Ishikawa (cell line): ENCODE measurements around the gene PDE7B.

Source experiments
- CEBPB ChIP-seq: IDR thresholded peaks from 2 replicates; pipeline ENCODE4 v1.6.1; 2012
- CREB1 ChIP-seq: IDR thresholded peaks from 2 replicates; pipeline ENCODE4 v1.6.1; 2012; ENCODE audit warnings: low read depth
- EGR1 ChIP-seq: IDR thresholded peaks from 2 replicates; pipeline ENCODE4 v1.6.1; 2012
- EP300 ChIP-seq: IDR thresholded peaks from 2 replicates; pipeline ENCODE4 v1.6.1; 2012; ENCODE audit warnings: borderline replicate concordance
- FOXM1 ChIP-seq: IDR thresholded peaks from 2 replicates; pipeline ENCODE4 v1.6.1; 2012; ENCODE audit warnings: low read depth, borderline replicate concordance
- NFIC ChIP-seq: IDR thresholded peaks from 2 replicates; pipeline ENCODE4 v1.6.1; 2012
- RAD21 ChIP-seq: IDR thresholded peaks from 2 replicates; pipeline ENCODE4 v1.6.1; 2012; ENCODE audit warnings: low read depth
- TAF1 ChIP-seq: IDR thresholded peaks from 2 replicates; pipeline ENCODE4 v1.6.1; 2012; ENCODE audit warnings: low read depth, mild to moderate bottlenecking
- TCF12 ChIP-seq: IDR thresholded peaks from 2 replicates; pipeline ENCODE4 v1.6.1; 2012; ENCODE audit warnings: low read depth
- TEAD4 ChIP-seq: IDR thresholded peaks from 2 replicates; pipeline ENCODE4 v1.6.1; 2012
- YY1 ChIP-seq: IDR thresholded peaks from 2 replicates; pipeline ENCODE4 v1.6.1; 2012; ENCODE audit warnings: low read depth
- ZBTB7A ChIP-seq: IDR thresholded peaks from 2 replicates; pipeline ENCODE4 v1.6.1; 2012; ENCODE audit warnings: low read depth
- TF ChIP-seq, protein P1 (sequence below): IDR thresholded peaks from 2 replicates; pipeline ENCODE4 v1.6.1; 2012; ENCODE audit warnings: low read depth, mild to moderate bottlenecking
- TF ChIP-seq, protein P2 (sequence below): IDR thresholded peaks from 2 replicates; pipeline ENCODE4 v1.6.1; 2012
- TF ChIP-seq, protein P3 (sequence below): IDR thresholded peaks from 2 replicates; pipeline ENCODE4 v1.6.1; 2012

Gene PDE7B

DNA sequence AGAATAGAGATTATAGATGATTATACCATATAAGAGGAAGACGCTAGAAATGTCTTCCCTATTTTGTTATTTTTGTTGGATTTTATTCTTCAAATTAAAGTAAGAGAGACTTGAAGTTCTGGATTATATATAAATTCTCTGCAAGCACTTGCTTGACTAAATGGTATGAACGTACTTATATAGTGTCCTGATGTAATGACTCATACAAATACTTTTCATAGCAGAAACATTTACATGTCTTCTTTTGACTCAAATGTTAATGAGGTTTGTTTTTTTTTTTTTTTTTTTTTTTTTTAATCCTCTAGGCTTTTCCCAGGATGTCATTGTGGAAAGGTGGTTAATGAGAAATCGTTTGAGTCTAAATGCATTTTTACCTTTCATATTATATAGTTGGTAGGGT lies 55.0 kb downstream of the PDE7B start:
- no peak for TF ChIP-seq TCF12
- TF ChIP-seq, protein P1, sequence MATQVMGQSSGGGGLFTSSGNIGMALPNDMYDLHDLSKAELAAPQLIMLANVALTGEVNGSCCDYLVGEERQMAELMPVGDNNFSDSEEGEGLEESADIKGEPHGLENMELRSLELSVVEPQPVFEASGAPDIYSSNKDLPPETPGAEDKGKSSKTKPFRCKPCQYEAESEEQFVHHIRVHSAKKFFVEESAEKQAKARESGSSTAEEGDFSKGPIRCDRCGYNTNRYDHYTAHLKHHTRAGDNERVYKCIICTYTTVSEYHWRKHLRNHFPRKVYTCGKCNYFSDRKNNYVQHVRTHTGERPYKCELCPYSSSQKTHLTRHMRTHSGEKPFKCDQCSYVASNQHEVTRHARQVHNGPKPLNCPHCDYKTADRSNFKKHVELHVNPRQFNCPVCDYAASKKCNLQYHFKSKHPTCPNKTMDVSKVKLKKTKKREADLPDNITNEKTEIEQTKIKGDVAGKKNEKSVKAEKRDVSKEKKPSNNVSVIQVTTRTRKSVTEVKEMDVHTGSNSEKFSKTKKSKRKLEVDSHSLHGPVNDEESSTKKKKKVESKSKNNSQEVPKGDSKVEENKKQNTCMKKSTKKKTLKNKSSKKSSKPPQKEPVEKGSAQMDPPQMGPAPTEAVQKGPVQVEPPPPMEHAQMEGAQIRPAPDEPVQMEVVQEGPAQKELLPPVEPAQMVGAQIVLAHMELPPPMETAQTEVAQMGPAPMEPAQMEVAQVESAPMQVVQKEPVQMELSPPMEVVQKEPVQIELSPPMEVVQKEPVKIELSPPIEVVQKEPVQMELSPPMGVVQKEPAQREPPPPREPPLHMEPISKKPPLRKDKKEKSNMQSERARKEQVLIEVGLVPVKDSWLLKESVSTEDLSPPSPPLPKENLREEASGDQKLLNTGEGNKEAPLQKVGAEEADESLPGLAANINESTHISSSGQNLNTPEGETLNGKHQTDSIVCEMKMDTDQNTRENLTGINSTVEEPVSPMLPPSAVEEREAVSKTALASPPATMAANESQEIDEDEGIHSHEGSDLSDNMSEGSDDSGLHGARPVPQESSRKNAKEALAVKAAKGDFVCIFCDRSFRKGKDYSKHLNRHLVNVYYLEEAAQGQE = no peak
- no peak for TF ChIP-seq FOXM1

DNA sequence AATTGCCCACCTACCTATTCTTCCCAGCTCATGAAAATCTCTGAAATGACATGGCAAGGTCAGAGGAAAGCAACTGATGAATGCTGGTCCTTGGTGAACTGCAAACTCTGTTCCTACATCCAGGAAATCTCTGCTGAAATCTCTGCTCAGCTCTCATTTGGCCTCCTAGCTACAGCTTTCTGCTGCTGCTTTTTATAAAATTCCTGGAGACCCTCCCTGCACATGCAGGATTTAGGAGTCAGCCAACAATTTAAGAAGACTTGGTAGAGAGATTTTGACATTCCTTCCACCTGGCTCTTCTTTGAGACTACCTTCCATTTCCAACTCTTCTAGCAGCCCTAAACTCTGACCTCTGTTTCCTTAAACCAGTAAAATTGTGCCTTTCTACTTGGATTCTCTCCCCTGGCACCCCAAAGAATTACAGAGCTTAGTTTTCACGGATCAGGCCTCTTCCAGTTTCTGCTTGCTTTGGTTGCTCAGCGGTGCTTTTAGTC lies 55.5 kb downstream of the PDE7B start:
- TF ChIP-seq EP300 (no peak), CEBPB (no peak), RAD21 (no peak), CREB1 (no peak), TCF12 (no peak), ZBTB7A (no peak), EGR1 (no peak), TEAD4 (no peak)
- TF ChIP-seq, protein P2, sequence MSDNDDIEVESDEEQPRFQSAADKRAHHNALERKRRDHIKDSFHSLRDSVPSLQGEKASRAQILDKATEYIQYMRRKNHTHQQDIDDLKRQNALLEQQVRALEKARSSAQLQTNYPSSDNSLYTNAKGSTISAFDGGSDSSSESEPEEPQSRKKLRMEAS = no peak
- TF ChIP-seq, protein P1 = no peak
- TF ChIP-seq, protein P3, sequence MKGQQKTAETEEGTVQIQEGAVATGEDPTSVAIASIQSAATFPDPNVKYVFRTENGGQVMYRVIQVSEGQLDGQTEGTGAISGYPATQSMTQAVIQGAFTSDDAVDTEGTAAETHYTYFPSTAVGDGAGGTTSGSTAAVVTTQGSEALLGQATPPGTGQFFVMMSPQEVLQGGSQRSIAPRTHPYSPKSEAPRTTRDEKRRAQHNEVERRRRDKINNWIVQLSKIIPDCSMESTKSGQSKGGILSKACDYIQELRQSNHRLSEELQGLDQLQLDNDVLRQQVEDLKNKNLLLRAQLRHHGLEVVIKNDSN = no peak

DNA sequence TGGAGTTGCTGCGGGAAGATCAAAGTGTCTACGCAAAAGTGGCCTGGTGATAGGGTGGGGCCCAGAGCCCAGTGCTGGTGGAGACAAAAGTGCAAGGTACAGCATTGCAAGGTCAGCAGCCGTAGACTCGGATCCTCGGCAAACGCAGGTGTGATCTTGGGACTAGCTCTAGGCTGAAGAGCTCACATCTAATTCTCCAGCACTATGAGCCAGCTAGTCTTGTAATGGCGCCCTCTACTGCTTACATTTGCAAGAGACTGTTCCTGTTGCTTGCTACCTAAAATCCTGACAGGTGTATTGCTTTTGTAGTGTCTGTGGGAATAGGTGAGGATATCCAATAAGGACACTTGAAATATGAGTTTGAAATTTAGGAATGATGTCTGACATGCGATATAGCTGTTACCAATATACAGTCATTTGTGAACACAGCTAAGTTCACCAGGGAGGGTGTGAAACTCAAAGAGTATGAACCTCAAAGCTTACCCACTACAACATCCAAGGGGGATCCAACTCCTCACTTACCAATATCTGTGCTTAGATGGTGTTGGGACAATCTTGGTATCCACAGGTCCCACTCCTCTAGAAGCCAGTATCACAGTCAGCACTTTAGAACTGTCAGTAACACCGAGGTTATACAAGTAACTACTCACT lies 58.4 kb downstream of the PDE7B start:
- TF ChIP-seq RAD21 = peak; percentile 55
- TF ChIP-seq, protein P1 = no peak
- TF ChIP-seq ZBTB7A = no peak
- no peak for TF ChIP-seq TAF1

DNA sequence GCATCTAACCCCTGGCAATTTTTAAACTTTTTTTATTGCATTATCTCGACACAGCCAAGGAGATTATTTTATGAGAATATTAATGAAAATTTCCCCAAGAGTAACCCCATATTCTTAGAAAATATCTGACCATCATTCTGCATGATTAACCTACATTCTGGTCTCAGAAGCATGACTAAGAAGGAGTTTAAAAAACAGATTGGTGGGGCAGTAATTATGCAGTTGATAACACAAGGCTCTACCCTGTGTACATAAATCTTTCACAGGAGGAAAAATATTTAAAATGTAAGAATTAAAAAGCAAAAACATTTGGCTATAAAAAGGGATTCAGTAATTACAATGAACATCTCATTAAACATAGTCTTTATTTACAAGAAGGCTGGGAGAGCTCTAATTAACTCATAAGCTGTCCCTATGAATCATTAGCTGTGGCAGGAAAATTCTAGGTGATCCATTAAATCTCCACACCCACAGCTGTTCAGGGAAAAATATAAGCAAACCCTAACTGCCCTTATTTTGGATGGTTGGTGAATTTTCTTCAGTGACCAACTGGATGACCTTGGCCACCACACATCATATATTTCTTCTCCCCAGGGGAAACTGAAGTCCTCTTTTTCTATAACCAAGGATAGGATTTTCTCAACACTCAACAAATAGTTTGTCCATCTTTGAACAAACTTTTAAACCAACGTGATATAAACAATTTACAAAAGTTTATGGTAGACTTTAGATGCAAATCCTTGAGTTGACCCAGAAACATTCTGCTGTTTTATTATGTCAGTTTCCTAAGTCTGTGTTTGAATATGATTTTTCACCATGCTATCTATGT lies 59.5 kb downstream of the PDE7B start:
- TF ChIP-seq NFIC (no peak), ZBTB7A (no peak), TEAD4 (no peak), CEBPB (no peak), FOXM1 (no peak), YY1 (no peak), TAF1 (no peak), EGR1 (no peak), TCF12 (no peak), CREB1 (no peak), EP300 (no peak), RAD21 (no peak)
- TF ChIP-seq, protein P3 = no peak
- TF ChIP-seq, protein P2 = no peak
- TF ChIP-seq, protein P1 = no peak
